Kasumi-1 (cell line): ENCODE data around the gene MTCL1.

Source experiments
- DNase-seq, 2 experiments: peaks; one replicate each; lab custom pipeline; 2025; lab: John Stamatoyannopoulos, UW

The MTCL1 gene

GRCh38 chr18:8812631-8813030, 107.3 kb downstream of the MTCL1 start:
- DNase-seq = no peak

- no peak for DNase-seq
Observed at GRCh38 chr18:8813611-8814010, 108.3 kb downstream of the MTCL1 start.

GRCh38 chr18:8814206-8814605, 108.8 kb downstream of the MTCL1 start:
- DNase-seq = no peak

GRCh38 chr18:8816220-8816619, 110.9 kb downstream of the MTCL1 start:
- no peak for DNase-seq

- no peak for DNase-seq
Observed at GRCh38 chr18:8816816-8817215, 111.5 kb downstream of the MTCL1 start.

- DNase-seq = no peak
Observed at GRCh38 chr18:8818982-8819381, 113.6 kb downstream of the MTCL1 start.

- no peak for DNase-seq
Observed at GRCh38 chr18:8820396-8821082, 115.2 kb downstream of the MTCL1 start.

- DNase-seq = no peak
Observed at GRCh38 chr18:8821083-8821465, 115.7 kb downstream of the MTCL1 start.

GRCh38 chr18:8821531-8821930, 116.2 kb downstream of the MTCL1 start:
- DNase-seq = no peak

- no peak for DNase-seq
Observed at GRCh38 chr18:8822643-8823042, 117.3 kb downstream of the MTCL1 start.

GRCh38 chr18:8823530-8823929, 118.2 kb downstream of the MTCL1 start:
- no peak for DNase-seq

GRCh38 chr18:8824846-8825245, 119.5 kb downstream of the MTCL1 start:
- DNase-seq = no peak

GRCh38 chr18:8825273-8825672, 119.9 kb downstream of the MTCL1 start:
- no peak for DNase-seq

- no peak for DNase-seq
Observed at GRCh38 chr18:8825729-8826375, 120.5 kb downstream of the MTCL1 start.

GRCh38 chr18:8826514-8826913, 121.2 kb downstream of the MTCL1 start:
- DNase-seq = no peak

- no peak for DNase-seq
Observed at GRCh38 chr18:8826971-8827370, 121.6 kb downstream of the MTCL1 start.

- DNase-seq = no peak
Observed at GRCh38 chr18:8828300-8828699, 122.9 kb downstream of the MTCL1 start.

- no peak for DNase-seq
Observed at GRCh38 chr18:8828798-8829197, 123.4 kb downstream of the MTCL1 start.

- no peak for DNase-seq
Observed at GRCh38 chr18:8830067-8831060, 125.0 kb downstream of the MTCL1 start.

GRCh38 chr18:8831112-8831511, 125.8 kb downstream of the MTCL1 start:
- DNase-seq = no peak

GRCh38 chr18:8831531-8831930, 126.2 kb downstream of the MTCL1 start:
- DNase-seq = no peak

- no peak for DNase-seq
Observed at GRCh38 chr18:8833480-8833879, 128.1 kb downstream of the MTCL1 start.

- no peak for DNase-seq
Observed at GRCh38 chr18:8834881-8835280, 129.5 kb downstream of the MTCL1 start.
